Measurements from ENCODE around the gene MTHFD2L.

DNA sequence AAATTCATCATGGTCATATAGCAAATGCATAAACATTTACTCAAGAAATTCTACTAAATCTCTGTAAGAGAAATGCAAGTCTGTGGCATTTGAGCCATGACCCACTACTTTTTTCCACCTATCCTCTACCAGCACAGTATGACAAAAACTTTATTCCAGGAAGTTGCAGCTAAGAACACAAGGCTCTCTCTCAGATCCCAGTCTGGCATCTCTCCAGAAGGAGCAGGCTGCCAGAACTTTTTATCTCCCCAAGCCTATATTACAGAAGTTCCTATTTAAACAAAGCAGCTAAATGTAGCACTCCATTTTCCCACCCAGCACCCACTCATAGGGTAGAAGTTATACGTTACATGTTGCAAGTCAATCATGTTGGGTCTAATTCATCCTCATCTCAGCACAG lies 101.0 kb downstream of the MTHFD2L start:
- TF ChIP-seq POLR2AphosphoS5 (IDR thresholded peaks at IDR 0.05; ENCODE audit: low read depth, low read length) (no peak), TAF1 (IDR thresholded peaks at IDR 0.05; ENCODE audit: borderline replicate concordance, low read depth, low read length) (no peak), POLR2A (IDR thresholded peaks at IDR 0.05; ENCODE audit: low read depth, low read length) (no peak)

All from GM12892 (cell line).